H1 (cell line): ENCODE data around the gene PM20D1. TPM values are rescaled to one million over a fixed set of nuclear protein-coding genes. Genes with fewer than 3 reads are reported as not detected.

ENCODE experiments used
- CTCF ChIA-PET: fragments of 300-600 bp; sonication (Branson Sonifier 250); formaldehyde crosslinking; loops from one replicate; lab custom pipeline; 2021; ENCODE audit not compliant: partially characterized antibody; lab: Charles Lee
- POLR2A ChIA-PET: fragments of 300-600 bp; sonication (Branson Sonifier 250); formaldehyde crosslinking; loops from one replicate; lab custom pipeline; 2021; ENCODE audit warnings: inconsistent platforms; ENCODE audit not compliant: partially characterized antibody; lab: Charles Lee
- DNase-seq, 2 experiments: peaks; one replicate each; pipeline versions ENCODE4 v3.0.0 to v3.0.0-alpha.2; 2010 to 2022; ENCODE audit warnings: low spot score in 2 of 2, low read depth in 1 of 2, mixed read lengths in 1 of 2
- FAIRE-seq: peaks from 2 replicates; lab custom pipeline; 2011; peaks lifted over from hg19 to GRCh38; lab: Jason Lieb, UNC
- H2AFZ ChIP-seq: 2 replicates; pipeline ENCODE4 v1.8.1; 2012; ENCODE audit warnings: low read length, inconsistent platforms
- H2AK5ac ChIP-seq: 2 replicates; pipeline ENCODE4 v1.6.1; 2013; ENCODE audit warnings: low read depth, low read length
- H2BK120ac ChIP-seq: replicated peaks from 2 replicates; pipeline ENCODE3; 2013; ENCODE audit warnings: low read depth, low read length, inconsistent platforms
- H2BK12ac ChIP-seq: 2 replicates; pipeline ENCODE4 v1.6.1; 2013; ENCODE audit warnings: low read depth, low read length
- H2BK15ac ChIP-seq: 2 replicates; pipeline ENCODE4 v1.6.1; 2013; ENCODE audit warnings: low read length
- H2BK20ac ChIP-seq: 2 replicates; pipeline ENCODE4 v1.6.1; 2013; ENCODE audit warnings: low read length
- H2BK5ac ChIP-seq: 2 replicates; pipeline ENCODE4 v1.6.1; 2013; ENCODE audit warnings: low read depth, low read length
- H3K14ac ChIP-seq: 2 replicates; pipeline ENCODE4 v1.6.1; 2013; ENCODE audit warnings: inconsistent platforms; ENCODE audit not compliant: insufficient read length
- H3K18ac ChIP-seq: 2 replicates; pipeline ENCODE4 v1.6.1; 2013; ENCODE audit warnings: low read length; ENCODE audit errors: extremely low read depth
- H3K23ac ChIP-seq: 2 replicates; pipeline ENCODE4 v1.6.1; 2013; ENCODE audit warnings: inconsistent platforms; ENCODE audit not compliant: insufficient read length
- H3K23me2 ChIP-seq: 2 replicates; pipeline ENCODE4 v1.6.1; 2013; ENCODE audit warnings: low read depth, low read length
- H3K27ac ChIP-seq: 2 replicates; pipeline ENCODE4 v1.6.1; 2011; ENCODE audit warnings: low read depth, low read length, inconsistent platforms
- H3K27me3 ChIP-seq, 4 experiments: replicated peaks in 1 of 4; 1 replicate in 1 of 4; 2 replicates in 3 of 4; pipeline versions ENCODE4 v1.6.1 to v1.8.1; 2011 to 2013; ENCODE audit warnings: low read length in 3 of 4, mild to moderate bottlenecking in 3 of 4, inconsistent platforms in 2 of 4, mixed read lengths in 2 of 4, moderate library complexity in 1 of 4; ENCODE audit not compliant: control insufficient read depth in 3 of 4, insufficient read depth in 3 of 4; ENCODE audit errors: extremely low read depth in 1 of 4
- H3K36me3 ChIP-seq, 4 experiments: 2 replicates each; pipeline versions ENCODE4 v1.6.1 to v1.8.1; 2011 to 2013; ENCODE audit warnings: mild to moderate bottlenecking in 4 of 4, low read length in 3 of 4, moderate library complexity in 2 of 4, control low read depth in 1 of 4, inconsistent platforms in 1 of 4; ENCODE audit not compliant: insufficient read depth in 4 of 4, control insufficient read depth in 2 of 4
- H3K4ac ChIP-seq: replicated peaks from 2 replicates; pipeline ENCODE3; 2013; ENCODE audit warnings: low read length, low read depth, mixed read lengths, inconsistent platforms; ENCODE audit not compliant: insufficient read length
- H3K4me1 ChIP-seq, 4 experiments: replicated peaks in 1 of 4; 1 replicate in 1 of 4; 2 replicates in 3 of 4; pipeline versions ENCODE4 v1.6.1 to v1.8.1; 2011 to 2013; ENCODE audit warnings: low read length in 3 of 4, inconsistent platforms in 2 of 4, mixed read lengths in 1 of 4; ENCODE audit not compliant: insufficient read depth in 4 of 4, control insufficient read depth in 3 of 4
- H3K4me2 ChIP-seq, 2 experiments: 2 replicates each; pipeline versions ENCODE4 v1.6.1 to v1.8.1; 2011 to 2013; ENCODE audit warnings: low read depth in 2 of 2, low read length in 2 of 2, control low read depth in 1 of 2, inconsistent platforms in 1 of 2, mild to moderate bottlenecking in 1 of 2; ENCODE audit not compliant: insufficient read depth in 1 of 2
- H3K4me3 ChIP-seq, 4 experiments: fragments of 200-600, 300-600 bp in 1 of 4; sonication (generic), shearing (Covaris generic), sonication (Bioruptor Twin) in 1 of 4; 2 replicates each; pipeline versions ENCODE4 v1.5.1 to v1.8.1; 2011 to 2016; ENCODE audit warnings: low read length in 4 of 4, low read depth in 3 of 4, control low read depth in 2 of 4, inconsistent platforms in 2 of 4, mild to moderate bottlenecking in 2 of 4, mixed read lengths in 1 of 4, moderate library complexity in 1 of 4; ENCODE audit not compliant: insufficient read depth in 2 of 4; ENCODE audit errors: extremely low read depth in 1 of 4
- H3K56ac ChIP-seq: replicated peaks from 2 replicates; pipeline ENCODE3; 2013; ENCODE audit warnings: low read depth, mild to moderate bottlenecking, mixed read lengths, low read length, inconsistent platforms; ENCODE audit not compliant: insufficient read length
- H3K79me1 ChIP-seq: 2 replicates; pipeline ENCODE4 v1.6.1; 2013; ENCODE audit warnings: low read depth, low read length, control low read depth
- H3K79me2 ChIP-seq, 2 experiments: 2 replicates each; pipeline versions ENCODE4 v1.6.1 to v1.8.1; 2012 to 2013; ENCODE audit warnings: low read length in 2 of 2, mild to moderate bottlenecking in 2 of 2, inconsistent platforms in 1 of 2; ENCODE audit not compliant: insufficient read depth in 2 of 2, control insufficient read depth in 1 of 2
- H3K9ac ChIP-seq, 4 experiments: replicated peaks in 1 of 4; 1 replicate in 1 of 4; 2 replicates in 3 of 4; pipeline versions ENCODE4 v1.6.1 to v1.8.1; 2011 to 2013; ENCODE audit warnings: low read depth in 3 of 4, low read length in 3 of 4, control low read depth in 2 of 4, mild to moderate bottlenecking in 2 of 4, moderate library complexity in 2 of 4, inconsistent platforms in 1 of 4; ENCODE audit errors: extremely low read depth in 1 of 4
- H3K9me3 ChIP-seq, 2 experiments: 2 replicates each; pipeline versions ENCODE4 v1.6.1 to v1.8.1; 2012 to 2013; ENCODE audit warnings: mild to moderate bottlenecking in 2 of 2, moderate library complexity in 2 of 2, control low read depth in 1 of 2, inconsistent platforms in 1 of 2, low read depth in 1 of 2, low read length in 1 of 2, mixed read lengths in 1 of 2; ENCODE audit not compliant: insufficient read depth in 2 of 2
- H4K20me1 ChIP-seq, 2 experiments: replicated peaks in 1 of 2; 2 replicates each; pipeline versions ENCODE3 to v1.8.1; 2011 to 2013; ENCODE audit warnings: inconsistent platforms in 2 of 2, low read length in 2 of 2, mild to moderate bottlenecking in 1 of 2; ENCODE audit not compliant: insufficient read depth in 2 of 2, control insufficient read depth in 1 of 2
- H4K5ac ChIP-seq: 2 replicates; pipeline ENCODE4 v1.6.1; 2013; ENCODE audit warnings: low read length, low read depth, mixed read lengths, inconsistent platforms; ENCODE audit not compliant: insufficient read length
- H4K8ac ChIP-seq: 2 replicates; pipeline ENCODE4 v1.8.0; 2013; ENCODE audit warnings: mild to moderate bottlenecking, moderate library complexity, low read length, inconsistent platforms; ENCODE audit not compliant: insufficient read depth; ENCODE audit errors: extremely low read depth
- H4K91ac ChIP-seq: replicated peaks from 2 replicates; pipeline ENCODE3; 2013; ENCODE audit warnings: low read length, mixed read lengths, inconsistent platforms; ENCODE audit not compliant: insufficient read length
- EGR1 ChIP-seq: IDR thresholded peaks from 2 replicates; pipeline ENCODE4 v1.6.1; 2011; ENCODE audit warnings: low read depth, low read length, borderline replicate concordance
- JUN ChIP-seq: IDR thresholded peaks from 2 replicates; pipeline ENCODE4 v1.6.1; 2011; ENCODE audit warnings: low read depth, mild to moderate bottlenecking, improper control_type of control experiment, low read length
- KDM1A ChIP-seq: fragments of 200-600, 300-600 bp; sonication (generic); IDR thresholded peaks from 2 replicates; pipeline ENCODE4 v1.7.1; 2016; ENCODE audit warnings: mild to moderate bottlenecking, low read length, borderline replicate concordance
- POU5F1 ChIP-seq: IDR thresholded peaks from 2 replicates; pipeline ENCODE4 v1.6.1; 2011; ENCODE audit warnings: low read depth, mild to moderate bottlenecking, low read length, moderate library complexity
- SIN3A ChIP-seq, 2 experiments: IDR thresholded peaks in 1 of 2; conservative IDR thresholded peaks in 1 of 2; 2 replicates each; pipeline ENCODE4 v1.6.1; 2011 to 2012; ENCODE audit warnings: low read length in 2 of 2, improper control_type of control experiment in 1 of 2, low read depth in 1 of 2, mild to moderate bottlenecking in 1 of 2
- SIRT6 ChIP-seq: IDR thresholded peaks from one replicate; pipeline ENCODE4 v1.7.1; 2012; ENCODE audit warnings: low read length, inconsistent platforms
- SRF ChIP-seq: IDR thresholded peaks from 2 replicates; pipeline ENCODE4 v1.6.1; 2011; ENCODE audit warnings: mild to moderate bottlenecking, low read depth, low read length, moderate library complexity
- TAF1 ChIP-seq: IDR thresholded peaks from 2 replicates; pipeline ENCODE4 v1.6.1; 2011; ENCODE audit warnings: mild to moderate bottlenecking, low read depth, low read length
- TAF7 ChIP-seq: optimal IDR thresholded peaks from 2 replicates; pipeline ENCODE3; 2011; ENCODE audit warnings: low read depth, mild to moderate bottlenecking, inconsistent platforms, low read length, moderate library complexity, borderline replicate concordance
- ZNF274 ChIP-seq: IDR thresholded peaks from 2 replicates; pipeline ENCODE4 v1.7.0; 2012; ENCODE audit warnings: low read length, borderline replicate concordance; ENCODE audit errors: extremely low read depth
- WGBS, 2 experiments: shearing (Covaris generic) in 1 of 2; methylation state at CpG; one replicate each; pipeline versions ENCODE4 v1.1.6 to v1.1.7; 2013 to 2015; ENCODE audit warnings: low lambda C conversion rate in 2 of 2, mixed read lengths in 2 of 2, inconsistent platforms in 1 of 2, low coverage in 1 of 2, missing lambda C conversion rate in 1 of 2; ENCODE audit not compliant: insufficient replicate concordance in 2 of 2, insufficient coverage in 1 of 2, insufficient read length in 1 of 2; ENCODE audit errors: extremely low coverage in 1 of 2, missing lambda C conversion rate in 1 of 2; 5-methylcytosine and 5-hydroxymethylcytosine counted together
- polyA plus RNA-seq, 7 experiments: library from polyadenylated mRNA; depleted of rRNA in 3 of 7; stranded (reverse) in 5 of 7; unstranded in 2 of 7; fragments of >200 nt in 5 of 7; fragments of 200-250 nt in 2 of 7; gene quantifications; 1 replicate in 5 of 7; 2 replicates in 1 of 7; 4 replicates in 1 of 7; pipeline versions ENCODE4 v1.2.1 to v1.2.3, GENCODE V29; 2011 to 2013; ENCODE audit warnings: missing spikeins in 2 of 7, mixed read lengths in 2 of 7
- total RNA-seq: library from RNA; stranded (reverse); fragmentation: NEBNext Ultra II Directional; extraction: Animal tissue kit (Norgen Biotek cat#: 25700); gene quantifications from 2 replicates; pipeline ENCODE4 v1.2.1, GENCODE V29; 2021
- TF ChIP-seq, protein P1 (sequence below), 3 experiments: IDR thresholded peaks; 1 replicate in 2 of 3; 2 replicates in 1 of 3; pipeline versions ENCODE4 v1.5.1 to v1.6.1; 2011; ENCODE audit warnings: low read length in 3 of 3, mild to moderate bottlenecking in 3 of 3, inconsistent platforms in 2 of 3, low read depth in 1 of 3, moderate library complexity in 1 of 3; ENCODE audit not compliant: insufficient read depth in 1 of 3; ENCODE audit errors: control extremely low read depth in 1 of 3

Gene PM20D1
- total and polyA plus RNA-seq, 2 of the 8 experiments (the other 6 are each of a cell fraction or from before 2014, with no cell fraction given): 0.05 TPM; not detected in 1

DNA sequence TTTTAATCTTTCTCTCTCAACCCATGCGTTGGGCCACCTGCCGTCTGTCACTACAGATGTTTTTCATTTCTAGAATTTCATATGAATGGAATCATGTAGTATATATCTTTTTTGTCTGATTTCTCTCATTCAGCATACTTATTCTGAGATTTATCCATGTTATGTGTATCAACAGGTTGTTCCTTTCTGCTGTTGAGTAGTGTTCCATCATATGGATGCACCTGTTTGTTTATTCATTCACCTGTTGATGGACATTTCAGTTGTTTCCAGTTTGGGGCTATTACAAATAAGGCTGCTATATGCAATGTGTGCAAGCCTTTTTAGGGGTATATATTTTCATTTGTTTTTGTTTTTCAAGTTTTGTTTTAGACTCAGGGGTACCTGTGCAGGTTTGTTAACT is 27.5 kb downstream of the PM20D1 start:
- Histone ChIP-seq H3K4me2 (no peak overlapping the region), H2BK120ac (no peak overlapping the region), H3K27me3 (no peaks in the 10 kb centered on the region), H3K27ac (no peak overlapping the region), H2BK15ac (no peak overlapping the region), H4K5ac (no peak overlapping the region), H2BK12ac (no peak overlapping the region), H3K18ac (no peak overlapping the region), H2BK5ac (no peak overlapping the region), H3K9me3 (no peaks in the 10 kb centered on the region), H4K8ac (no peak overlapping the region), H3K36me3 (no peaks in the 10 kb centered on the region), H2BK20ac (no peak overlapping the region), H2AFZ (no peak overlapping the region), H3K56ac (no peak overlapping the region), H4K20me1 (no peaks in the 10 kb centered on the region), H3K79me2 (no peaks in the 10 kb centered on the region), H2AK5ac (no peak overlapping the region), H3K14ac (no peak overlapping the region), H3K23ac (no peak overlapping the region), H3K4ac (no peak overlapping the region), H3K4me3 (no peak overlapping the region), H3K23me2 (no peaks in the 10 kb centered on the region), H4K91ac (no peak overlapping the region), H3K9ac (no peak overlapping the region), H3K4me1 (peaks cover 0 to 9% (median 1%) of the 10 kb centered on the region in 4 experiments; a peak in 4 of 7 replicates), H3K79me1 (no peaks in the 10 kb centered on the region)
- FAIRE-seq (no peak), DNase-seq (no peak)
- ChIA-PET CTCF (interaction anchor here (1.0 to 1.2 kb wide), 2 partner anchors 12 to 85 kb away, joined by 3 to 5 read pairs; no protein-coding TSS in a partner anchor), POLR2A (interaction anchor here (1.1 kb wide), 1 partner anchor 73 kb away, joined by 3 read pairs; the partner anchor contains the start of gene NUCKS1)
- 96% methylated on average over 2 of the region's 2 CpGs; no CpG with 5 or more reads in 1 of the 2 experiments for WGBS, 2 experiments
- TF ChIP-seq EGR1 (no peak), TAF7 (no peak), SIRT6 (no peak), JUN (no peak), KDM1A (no peak), ZNF274 (no peak), TAF1 (no peak), POU5F1 (no peak), SRF (no peak), SIN3A (conservative IDR thresholded peaks at IDR 0.05 in 1 of 2, IDR thresholded peaks at IDR 0.05 in 1 of 2; ENCODE audit: low read depth in 1 of 2, low read length in 2 of 2) (no peak)
- TF ChIP-seq, protein P1, sequence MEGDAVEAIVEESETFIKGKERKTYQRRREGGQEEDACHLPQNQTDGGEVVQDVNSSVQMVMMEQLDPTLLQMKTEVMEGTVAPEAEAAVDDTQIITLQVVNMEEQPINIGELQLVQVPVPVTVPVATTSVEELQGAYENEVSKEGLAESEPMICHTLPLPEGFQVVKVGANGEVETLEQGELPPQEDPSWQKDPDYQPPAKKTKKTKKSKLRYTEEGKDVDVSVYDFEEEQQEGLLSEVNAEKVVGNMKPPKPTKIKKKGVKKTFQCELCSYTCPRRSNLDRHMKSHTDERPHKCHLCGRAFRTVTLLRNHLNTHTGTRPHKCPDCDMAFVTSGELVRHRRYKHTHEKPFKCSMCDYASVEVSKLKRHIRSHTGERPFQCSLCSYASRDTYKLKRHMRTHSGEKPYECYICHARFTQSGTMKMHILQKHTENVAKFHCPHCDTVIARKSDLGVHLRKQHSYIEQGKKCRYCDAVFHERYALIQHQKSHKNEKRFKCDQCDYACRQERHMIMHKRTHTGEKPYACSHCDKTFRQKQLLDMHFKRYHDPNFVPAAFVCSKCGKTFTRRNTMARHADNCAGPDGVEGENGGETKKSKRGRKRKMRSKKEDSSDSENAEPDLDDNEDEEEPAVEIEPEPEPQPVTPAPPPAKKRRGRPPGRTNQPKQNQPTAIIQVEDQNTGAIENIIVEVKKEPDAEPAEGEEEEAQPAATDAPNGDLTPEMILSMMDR (IDR thresholded peaks at IDR 0.05; ENCODE audit: control extremely low read depth in 1 of 3, insufficient read depth in 1 of 3, low read depth in 1 of 3, low read length in 3 of 3): no peak
